BJ (cell line): ENCODE data around the gene ETS1. TPM values are rescaled to one million over a fixed set of nuclear protein-coding genes. Genes with fewer than 3 reads are reported as not detected.

Source experiments
- CTCF ChIA-PET: fragments of 350-600 bp; formaldehyde crosslinking; extraction: SDS; loops from one replicate; lab custom pipeline; 2021; ENCODE audit warnings: antibody characterized with exemption, inconsistent platforms; lab: Yijun Ruan, JAX
- POLR2A ChIA-PET: fragments of 300-600 bp; sonication (Branson Sonifier 250); formaldehyde crosslinking; extraction: SDS; loops from one replicate; lab custom pipeline; 2021; ENCODE audit warnings: antibody characterized with exemption; lab: Charles Lee
- DNase-seq: peaks from one replicate; pipeline ENCODE4 v3.0.0-alpha.2; 2011; ENCODE audit warnings: low read depth
- H3K27me3 ChIP-seq: 2 replicates; pipeline ENCODE4 v1.6.0; 2011; ENCODE audit warnings: low read length; ENCODE audit not compliant: control insufficient read depth, insufficient read depth
- H3K36me3 ChIP-seq: 2 replicates; pipeline ENCODE4 v1.5.1; 2011; ENCODE audit warnings: low read length; ENCODE audit not compliant: control insufficient read depth, insufficient read depth
- H3K4me3 ChIP-seq: 2 replicates; pipeline ENCODE4 v1.5.1; 2011; ENCODE audit warnings: low read depth, mild to moderate bottlenecking, control low read depth, low read length
- CTCF ChIP-seq: IDR thresholded peaks from 2 replicates; pipeline ENCODE4 v1.5.1; 2011; ENCODE audit warnings: low read depth, mild to moderate bottlenecking, control low read depth, inconsistent platforms, low read length, moderate library complexity; ENCODE audit not compliant: insufficient read depth
- polyA plus RNA-seq: library from polyadenylated mRNA; depleted of rRNA; stranded (reverse); fragments of >200 nt; gene quantifications from 2 replicates; pipeline ENCODE4 v1.2.3, GENCODE V29; 2011

ETS1 gene
- polyA plus RNA-seq, 1 experiment: 38.5 TPM

GRCh38 chr11:128608746-128609407 is 21.5 kb upstream of the ETS1 start:
- no peak for DNase-seq
- no peak for TF ChIP-seq CTCF
- Histone ChIP-seq H3K4me3 (no peak overlapping the region), H3K36me3 (no peaks in the 10 kb centered on the region), H3K27me3 (peaks cover 8% of the 10 kb centered on the region)
- POLR2A ChIA-PET: no interaction called here
- CTCF ChIA-PET: interaction anchor here (1.1 kb wide), 1 partner anchor 222 kb away, joined by 3 read pairs; no protein-coding TSS in a partner anchor

GRCh38 chr11:128607819-128608218 is 20.5 kb upstream of the ETS1 start:
- ChIA-PET CTCF (interaction anchor here (1.0 to 1.3 kb wide), 3 partner anchors 14 to 223 kb away, joined by 3 to 4 read pairs (median 3); no protein-coding TSS in a partner anchor), POLR2A (no interaction called here)
- Histone ChIP-seq H3K27me3 (peaks cover 3% of the 10 kb centered on the region), H3K36me3 (no peaks in the 10 kb centered on the region), H3K4me3 (no peak overlapping the region)
- no peak for TF ChIP-seq CTCF
- DNase-seq: no peak

DNA sequence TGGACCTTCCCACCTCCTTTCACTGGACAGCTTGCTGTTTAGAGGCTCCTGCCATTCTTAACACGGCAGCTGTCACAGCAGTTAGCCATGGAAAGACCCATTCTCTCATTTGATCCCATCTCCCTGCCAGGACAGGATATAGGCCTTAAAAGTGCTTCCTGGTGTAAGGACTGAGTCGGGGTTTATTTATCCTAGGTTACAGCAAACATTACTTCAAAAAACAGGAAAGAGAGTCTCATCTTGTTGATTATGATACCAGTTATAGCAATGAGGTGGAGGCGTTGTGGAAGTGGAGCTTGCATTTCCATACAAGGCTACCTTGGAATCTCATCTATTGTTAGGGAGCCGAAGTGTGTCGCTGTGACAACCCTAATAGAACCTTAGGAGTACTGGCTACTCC is 17.4 kb upstream of the ETS1 start:
- ChIA-PET POLR2A (no interaction called here), CTCF (interaction anchor here (1.0 to 1.7 kb wide), 6 partner anchors 8 to 314 kb away, joined by 3 to 7 read pairs (median 4); no protein-coding TSS in a partner anchor)
- Histone ChIP-seq H3K27me3 (peaks cover 3% of the 10 kb centered on the region), H3K4me3 (no peak overlapping the region), H3K36me3 (no peaks in the 10 kb centered on the region)
- DNase-seq: no peak
- no peak for TF ChIP-seq CTCF

DNA sequence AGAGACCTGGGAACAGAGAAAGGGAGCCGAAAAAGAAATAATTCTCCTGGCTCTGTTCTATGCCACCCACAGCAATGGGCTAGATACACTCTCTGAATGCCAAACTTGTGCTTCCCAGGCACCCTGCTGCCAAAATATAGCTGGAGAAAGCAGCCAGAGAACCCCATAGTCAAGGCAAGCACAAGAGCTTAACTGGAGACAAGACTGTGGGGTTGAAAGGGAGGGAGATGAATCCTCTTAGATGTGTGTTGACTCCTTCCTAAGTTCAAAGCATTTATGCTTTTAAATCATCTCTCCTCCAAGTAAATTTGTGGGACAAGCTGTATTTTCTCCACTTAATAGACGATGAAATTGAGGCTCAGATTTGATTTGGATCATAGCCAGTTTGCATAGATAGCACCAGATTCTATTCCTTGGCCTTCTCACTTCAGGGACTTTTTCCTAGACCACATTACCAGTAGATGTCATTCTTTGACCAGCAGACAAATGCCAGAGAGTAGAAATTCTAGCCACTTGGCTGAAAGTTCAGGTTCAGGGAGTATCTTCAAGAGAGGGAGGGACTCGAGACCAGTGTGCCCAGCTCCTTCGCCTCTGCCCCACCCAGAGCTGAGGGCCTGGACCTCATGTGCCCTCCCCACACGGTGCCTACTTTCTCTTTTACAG is 16.5 kb upstream of the ETS1 start:
- no peak for DNase-seq
- CTCF ChIA-PET: interaction anchor here (0.8 to 1.7 kb wide), 8 partner anchors 9 to 431 kb away, joined by 3 to 7 read pairs (median 4); no protein-coding TSS in a partner anchor

More for the DNA sequence above, 16.5 kb upstream of the ETS1 start:
- POLR2A ChIA-PET: no interaction called here
- H3K4me3 ChIP-seq: no peak overlapping the region
- peaks cover under 1% of the 10 kb centered on the region for H3K27me3 ChIP-seq
- no peak for TF ChIP-seq CTCF
- no peaks in the 10 kb centered on the region for H3K36me3 ChIP-seq
